ENCODE data around the gene FSTL5.

DNA sequence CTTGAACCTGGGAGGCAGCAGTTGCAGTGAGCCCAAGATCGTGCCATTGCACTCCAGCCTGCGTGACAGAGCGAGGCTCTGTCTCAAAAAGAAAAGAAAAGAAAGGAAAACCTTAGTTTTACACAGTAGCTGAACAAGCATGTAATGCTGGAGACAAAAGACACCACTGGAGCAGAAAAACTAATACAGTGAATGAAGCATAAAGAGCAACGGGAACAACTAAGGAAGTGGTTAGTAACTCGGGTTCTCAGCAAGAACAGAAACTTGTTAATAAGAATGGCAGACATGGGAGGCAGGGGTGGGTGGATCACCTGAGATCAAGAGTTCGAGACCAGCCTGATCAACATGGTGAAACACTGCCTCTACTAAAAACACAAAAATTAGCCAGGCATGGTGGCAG lies 263.7 kb downstream of the FSTL5 start:
- TF ChIP-seq, protein P1, sequence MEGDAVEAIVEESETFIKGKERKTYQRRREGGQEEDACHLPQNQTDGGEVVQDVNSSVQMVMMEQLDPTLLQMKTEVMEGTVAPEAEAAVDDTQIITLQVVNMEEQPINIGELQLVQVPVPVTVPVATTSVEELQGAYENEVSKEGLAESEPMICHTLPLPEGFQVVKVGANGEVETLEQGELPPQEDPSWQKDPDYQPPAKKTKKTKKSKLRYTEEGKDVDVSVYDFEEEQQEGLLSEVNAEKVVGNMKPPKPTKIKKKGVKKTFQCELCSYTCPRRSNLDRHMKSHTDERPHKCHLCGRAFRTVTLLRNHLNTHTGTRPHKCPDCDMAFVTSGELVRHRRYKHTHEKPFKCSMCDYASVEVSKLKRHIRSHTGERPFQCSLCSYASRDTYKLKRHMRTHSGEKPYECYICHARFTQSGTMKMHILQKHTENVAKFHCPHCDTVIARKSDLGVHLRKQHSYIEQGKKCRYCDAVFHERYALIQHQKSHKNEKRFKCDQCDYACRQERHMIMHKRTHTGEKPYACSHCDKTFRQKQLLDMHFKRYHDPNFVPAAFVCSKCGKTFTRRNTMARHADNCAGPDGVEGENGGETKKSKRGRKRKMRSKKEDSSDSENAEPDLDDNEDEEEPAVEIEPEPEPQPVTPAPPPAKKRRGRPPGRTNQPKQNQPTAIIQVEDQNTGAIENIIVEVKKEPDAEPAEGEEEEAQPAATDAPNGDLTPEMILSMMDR (IDR thresholded peaks at IDR 0.05) = no peak
- TF ChIP-seq POLR2A (IDR thresholded peaks at IDR 0.05; ENCODE audit: low read depth) (no peak), POLR2AphosphoS5 (IDR thresholded peaks at IDR 0.05) (no peak)
